ENCODE data around the gene CD300C.

CD300C gene

GRCh38 chr17:74547736-74548135 lies 1.8 kb upstream of the CD300C start:
- no peak for ATAC-seq

GRCh38 chr17:74547264-74547663 lies 1.3 kb upstream of the CD300C start:
- no peak for ATAC-seq
- H3K9me3 Mint-ChIP-seq = no peaks in the 10 kb centered on the region
- H3K4me1 Mint-ChIP-seq = peaks cover 11% of the 10 kb centered on the region
- no peaks in the 10 kb centered on the region for H3K36me3 Mint-ChIP-seq
- H3K27ac Mint-ChIP-seq = no peak overlapping the region
- peaks cover 42% of the 10 kb centered on the region for H3K27me3 Mint-ChIP-seq
- H3K4me3 Mint-ChIP-seq = no peak overlapping the region

More at GRCh38 chr17:74547736-74548135, 1.8 kb upstream of the CD300C start:
- H3K4me3 Mint-ChIP-seq = no peak overlapping the region
- H3K27ac Mint-ChIP-seq = no peak overlapping the region
- H3K27me3 Mint-ChIP-seq = peaks cover 42% of the 10 kb centered on the region
- no peaks in the 10 kb centered on the region for H3K36me3 Mint-ChIP-seq
- no peaks in the 10 kb centered on the region for H3K9me3 Mint-ChIP-seq
- H3K4me1 Mint-ChIP-seq = peaks cover 11% of the 10 kb centered on the region

GRCh38 chr17:74546586-74546985 lies 671 bp upstream of the CD300C start:
- H3K4me3 Mint-ChIP-seq = no peak overlapping the region
- no peaks in the 10 kb centered on the region for H3K9me3 Mint-ChIP-seq
- H3K36me3 Mint-ChIP-seq = no peaks in the 10 kb centered on the region
- H3K27me3 Mint-ChIP-seq = peaks cover 39% of the 10 kb centered on the region
- H3K4me1 Mint-ChIP-seq = peaks cover 11% of the 10 kb centered on the region
- peak overlapping the region; percentile 11 for H3K27ac Mint-ChIP-seq
- no peak for ATAC-seq

GRCh38 chr17:74544991-74545842 lies 698 bp downstream of the CD300C start:
- ATAC-seq = peak; percentile 3
- Mint-ChIP-seq H3K4me3 (no peak overlapping the region), H3K36me3 (no peaks in the 10 kb centered on the region), H3K27ac (peak overlapping the region; percentile 11), H3K4me1 (peaks cover 11% of the 10 kb centered on the region), H3K9me3 (no peaks in the 10 kb centered on the region), H3K27me3 (peaks cover 25% of the 10 kb centered on the region)

GRCh38 chr17:74543891-74544760 lies 1.8 kb downstream of the CD300C start:
- H3K4me1 Mint-ChIP-seq = peaks cover 11% of the 10 kb centered on the region
- no peaks in the 10 kb centered on the region for H3K9me3 Mint-ChIP-seq
- no peak for ATAC-seq
- peaks cover 22% of the 10 kb centered on the region for H3K27me3 Mint-ChIP-seq
- H3K27ac Mint-ChIP-seq = no peak overlapping the region
- no peak overlapping the region for H3K4me3 Mint-ChIP-seq
- H3K36me3 Mint-ChIP-seq = no peaks in the 10 kb centered on the region

GRCh38 chr17:74543406-74543805 lies 2.5 kb downstream of the CD300C start:
- Mint-ChIP-seq H3K36me3 (no peaks in the 10 kb centered on the region), H3K27me3 (peaks cover 19% of the 10 kb centered on the region)

GRCh38 chr17:74542727-74543383 lies 3.1 kb downstream of the CD300C start:
- H3K36me3 Mint-ChIP-seq = no peaks in the 10 kb centered on the region
- no peak overlapping the region for H3K4me3 Mint-ChIP-seq
- H3K27me3 Mint-ChIP-seq = peaks cover 14% of the 10 kb centered on the region
- ATAC-seq = no peak
- no peak overlapping the region for H3K27ac Mint-ChIP-seq
- peaks cover 6% of the 10 kb centered on the region for H3K4me1 Mint-ChIP-seq
- H3K9me3 Mint-ChIP-seq = no peaks in the 10 kb centered on the region

More at GRCh38 chr17:74543406-74543805, 2.5 kb downstream of the CD300C start:
- Mint-ChIP-seq H3K27ac (no peak overlapping the region), H3K4me1 (peaks cover 11% of the 10 kb centered on the region), H3K9me3 (no peaks in the 10 kb centered on the region), H3K4me3 (no peak overlapping the region)
- no peak for ATAC-seq

- H3K27ac Mint-ChIP-seq = no peak overlapping the region
- no peak for ATAC-seq
- peaks cover 15% of the 10 kb centered on the region for H3K27me3 Mint-ChIP-seq
- no peak overlapping the region for H3K4me3 Mint-ChIP-seq
- no peaks in the 10 kb centered on the region for H3K4me1 Mint-ChIP-seq
- H3K36me3 Mint-ChIP-seq = no peaks in the 10 kb centered on the region
- no peaks in the 10 kb centered on the region for H3K9me3 Mint-ChIP-seq
These were observed 3.7 kb downstream of the CD300C start for GRCh38 chr17:74542166-74542565.

GRCh38 chr17:74541176-74542111 lies 4.5 kb downstream of the CD300C start:
- H3K27ac Mint-ChIP-seq = no peak overlapping the region
- ATAC-seq = no peak

GRCh38 chr17:74539281-74539820 lies 6.6 kb downstream of the CD300C start:
- H3K4me3 Mint-ChIP-seq = no peak overlapping the region
- ATAC-seq = no peak
- H3K27ac Mint-ChIP-seq = peak overlapping the region; percentile 3
- no peaks in the 10 kb centered on the region for H3K4me1 Mint-ChIP-seq
- H3K27me3 Mint-ChIP-seq = peaks cover 27% of the 10 kb centered on the region
- no peaks in the 10 kb centered on the region for H3K9me3 Mint-ChIP-seq
- H3K36me3 Mint-ChIP-seq = no peaks in the 10 kb centered on the region

More at GRCh38 chr17:74541176-74542111, 4.5 kb downstream of the CD300C start:
- no peaks in the 10 kb centered on the region for H3K36me3 Mint-ChIP-seq
- peaks cover 22% of the 10 kb centered on the region for H3K27me3 Mint-ChIP-seq
- H3K4me3 Mint-ChIP-seq = no peak overlapping the region
- H3K9me3 Mint-ChIP-seq = no peaks in the 10 kb centered on the region
- no peaks in the 10 kb centered on the region for H3K4me1 Mint-ChIP-seq

GRCh38 chr17:74536890-74537289 lies 9.0 kb downstream of the CD300C start:
- Mint-ChIP-seq H3K4me1 (peaks cover 16% of the 10 kb centered on the region), H3K4me3 (no peak overlapping the region), H3K27ac (no peak overlapping the region), H3K36me3 (no peaks in the 10 kb centered on the region), H3K27me3 (peaks cover 27% of the 10 kb centered on the region), H3K9me3 (no peaks in the 10 kb centered on the region)
- no peak for ATAC-seq

GRCh38 chr17:74532115-74532514 lies 13.8 kb downstream of the CD300C start:
- Mint-ChIP-seq H3K27me3 (peaks cover 12% of the 10 kb centered on the region), H3K27ac (peak overlapping the region; percentile 40), H3K4me3 (peak overlapping the region; percentile 52), H3K9me3 (no peaks in the 10 kb centered on the region), H3K36me3 (no peaks in the 10 kb centered on the region), H3K4me1 (peaks cover 45% of the 10 kb centered on the region)
- ATAC-seq = peak; percentile 61

- Mint-ChIP-seq H3K27ac (peak within 1 kb of the TSS; percentile 40), H3K4me1 (peaks cover 45% of the 10 kb centered on the region), H3K36me3 (no peaks in the 10 kb centered on the region), H3K4me3 (peak within 1 kb of the TSS; percentile 52), H3K27me3 (peaks cover 3% of the 10 kb centered on the region), H3K9me3 (no peaks in the 10 kb centered on the region)
- peak; percentile 44 for ATAC-seq
These were observed 14.6 kb downstream of the CD300C start, which contains the start of gene CD300LB for GRCh38 chr17:74531231-74531761. Gene CD300LB (minus strand): TSS chr17:74531475. CDS start chr17:74531350, 125 bp downstream.

- peaks cover 1% of the 10 kb centered on the region for H3K27me3 Mint-ChIP-seq
- H3K4me1 Mint-ChIP-seq = peaks cover 45% of the 10 kb centered on the region
- no peak for ATAC-seq
- H3K27ac Mint-ChIP-seq = peak overlapping the region; percentile 40
- no peak overlapping the region for H3K4me3 Mint-ChIP-seq
- no peaks in the 10 kb centered on the region for H3K9me3 Mint-ChIP-seq
- no peaks in the 10 kb centered on the region for H3K36me3 Mint-ChIP-seq
These were observed 15.1 kb downstream of the CD300C start for GRCh38 chr17:74530831-74531150.
